GM12878 (cell line): ENCODE data around the gene RWDD4. TPM values are rescaled to one million over a fixed set of nuclear protein-coding genes. Genes with fewer than 3 reads are reported as not detected.

Experiments
- ATAC-seq: fragments of 200-7000 bp; cut with Tn5 transposase; 3 replicates; pipeline ENCODE4 v1.9.1; 2020; ENCODE audit warnings: mild to moderate bottlenecking, moderate library complexity
- BruUV-seq: library from RNA; stranded (reverse); fragments of 400-500 nt; replicated peaks from 2 replicates; lab custom pipeline; 2021; lab: Mats Ljungman, UMichigan
- CTCF ChIA-PET: fragments of 300-600 bp; sonication (Branson Sonifier 250); formaldehyde crosslinking; extraction: SDS; loops from one replicate; lab custom pipeline; 2021; ENCODE audit warnings: inconsistent platforms; lab: Yijun Ruan, JAX
- POLR2A ChIA-PET: fragments of 350-600 bp; formaldehyde crosslinking; extraction: SDS; loops from one replicate; lab custom pipeline; 2021; ENCODE audit warnings: inconsistent platforms; lab: Charles Lee
- RAD21 ChIA-PET: fragments of 300-600 bp; sonication (Branson Sonifier 250); formaldehyde crosslinking; loops from one replicate; lab custom pipeline; 2023; ENCODE audit warnings: antibody characterized with exemption; ENCODE audit not compliant: unreplicated experiment; lab: Charles Lee
- SMC1A ChIA-PET: fragments of 300-600 bp; sonication (Branson Sonifier 250); formaldehyde crosslinking; loops from one replicate; lab custom pipeline; 2023; ENCODE audit not compliant: unreplicated experiment, uncharacterized antibody; lab: Charles Lee
- DNase-seq: peaks from one replicate; pipeline ENCODE4 v3.0.0-alpha.2; 2011; ENCODE audit warnings: low read depth, low spot score
- FAIRE-seq: peaks from 3 replicates; lab custom pipeline; 2011; peaks lifted over from hg19 to GRCh38; lab: Jason Lieb, UNC
- H2AFZ ChIP-seq: 2 replicates; pipeline ENCODE4 v1.6.0; 2011; ENCODE audit warnings: low read depth, low read length, control low read depth; ENCODE audit not compliant: control insufficient read depth
- H3K27ac ChIP-seq: 2 replicates; pipeline ENCODE4 v1.5.1; 2011; ENCODE audit warnings: control low read depth; ENCODE audit not compliant: control insufficient read depth, insufficient read depth
- H3K27me3 ChIP-seq, 2 experiments: replicated peaks in 1 of 2; 2 replicates each; pipeline versions ENCODE4 v1.6.0 to v1.6.1; 2011; ENCODE audit warnings: low read length in 1 of 2; ENCODE audit not compliant: control insufficient read depth in 2 of 2, insufficient read depth in 2 of 2
- H3K36me3 ChIP-seq, 2 experiments: 2 replicates each; pipeline ENCODE4 v1.5.1; 2011; ENCODE audit warnings: low read length in 1 of 2; ENCODE audit not compliant: control insufficient read depth in 2 of 2, insufficient read depth in 2 of 2
- H3K4me1 ChIP-seq: 2 replicates; pipeline ENCODE4 v1.6.1; 2011; ENCODE audit warnings: mild to moderate bottlenecking, low read length, moderate library complexity, mixed read lengths; ENCODE audit not compliant: control insufficient read depth, insufficient read depth
- H3K4me2 ChIP-seq: 2 replicates; pipeline ENCODE4 v1.6.0; 2011; ENCODE audit warnings: control low read depth; ENCODE audit not compliant: control insufficient read depth, insufficient read depth
- H3K4me3 ChIP-seq: fragments of 200-600 bp; sonication (generic); 2 replicates; pipeline ENCODE4 v1.5.1; 2016
- H3K79me2 ChIP-seq: 2 replicates; pipeline ENCODE4 v1.6.0; 2011; ENCODE audit warnings: low read length; ENCODE audit not compliant: control insufficient read depth, insufficient read depth
- H3K9ac ChIP-seq: 2 replicates; pipeline ENCODE4 v1.8.0; 2011; ENCODE audit warnings: low read length, control low read depth, mixed read lengths; ENCODE audit not compliant: control insufficient read depth, insufficient read depth
- H3K9me3 ChIP-seq: replicated peaks from 3 replicates; pipeline ENCODE4 v1.5.1; 2011; ENCODE audit warnings: mild to moderate bottlenecking, low read length; ENCODE audit not compliant: control insufficient read depth, insufficient read depth
- H4K20me1 ChIP-seq: 2 replicates; pipeline ENCODE4 v1.6.0; 2011; ENCODE audit not compliant: control insufficient read depth, insufficient read depth
- E2F8 ChIP-seq: fragments of 450-650 bp; IDR thresholded peaks from 2 replicates; pipeline ENCODE4 v1.6.1; 2018; ENCODE audit warnings: mild to moderate bottlenecking, low read depth, moderate library complexity; ENCODE audit not compliant: partially characterized antibody
- HDGF ChIP-seq: fragments of 450-650 bp; IDR thresholded peaks from 2 replicates; pipeline ENCODE4 v1.6.1; 2016; ENCODE audit warnings: antibody characterized with exemption
- KLF5 ChIP-seq: fragments of 450-650 bp; IDR thresholded peaks from 2 replicates; pipeline ENCODE4 v1.6.1; 2014; ENCODE audit warnings: mild to moderate bottlenecking; ENCODE audit not compliant: partially characterized antibody
- NRF1 ChIP-seq: conservative IDR thresholded peaks from 2 replicates; pipeline ENCODE4 v1.6.1; 2011; ENCODE audit warnings: mild to moderate bottlenecking, low read depth, low read length, improper control_type of control experiment
- PAX8 ChIP-seq: fragments of 450-650 bp; IDR thresholded peaks from 2 replicates; pipeline ENCODE4 v1.6.1; 2017; ENCODE audit warnings: mild to moderate bottlenecking, moderate library complexity
- POLR2AphosphoS2 ChIP-seq: IDR thresholded peaks from 2 replicates; pipeline ENCODE4 v1.6.1; 2011; ENCODE audit warnings: low read depth, mild to moderate bottlenecking, low read length, improper control_type of control experiment, moderate library complexity
- RAD21 ChIP-seq: IDR thresholded peaks from 2 replicates; pipeline ENCODE4 v1.6.1; 2011; ENCODE audit warnings: mild to moderate bottlenecking, low read depth, low read length, moderate library complexity; ENCODE audit not compliant: insufficient read depth
- TAF1 ChIP-seq: IDR thresholded peaks from 2 replicates; pipeline ENCODE4 v1.6.1; 2011; ENCODE audit warnings: mild to moderate bottlenecking, low read depth, low read length, borderline replicate concordance
- TCF3 ChIP-seq: IDR thresholded peaks from 2 replicates; pipeline ENCODE4 v1.6.1; 2012; ENCODE audit warnings: low read depth, mild to moderate bottlenecking, low read length, borderline replicate concordance; ENCODE audit not compliant: insufficient read depth
- YBX1 ChIP-seq: fragments of 450-650 bp; IDR thresholded peaks from 2 replicates; pipeline ENCODE4 v1.6.1; 2016; ENCODE audit warnings: antibody characterized with exemption
- ZBTB33 ChIP-seq: fragments of 450-650 bp; IDR thresholded peaks from 2 replicates; pipeline ENCODE4 v1.6.1; 2017; ENCODE audit warnings: mild to moderate bottlenecking
- ZNF207 ChIP-seq: fragments of 450-650 bp; IDR thresholded peaks from 2 replicates; pipeline ENCODE4 v1.6.1; 2014; ENCODE audit warnings: antibody characterized with exemption, mild to moderate bottlenecking, borderline replicate concordance
- WGBS: methylation state at CpG from one replicate; pipeline ENCODE4 v1.1.6; 2016; ENCODE audit warnings: low lambda C conversion rate; ENCODE audit not compliant: insufficient replicate concordance, insufficient coverage; ENCODE audit errors: missing lambda C conversion rate; 5-methylcytosine and 5-hydroxymethylcytosine counted together
- in situ Hi-C: fragments of 300-500 bp; cut with MboI; formaldehyde crosslinking; loops from 9 replicates; pipeline ENCODE4 v1.14.3; 2018; ENCODE audit warnings: mixed read lengths
- intact Hi-C: fragments of 100-400 bp; cut with micrococcal nuclease; formaldehyde crosslinking; loops from one replicate; pipeline ENCODE4 v1.14.2; 2022; ENCODE audit not compliant: unreplicated experiment
- polyA plus RNA-seq, 11 experiments: library from polyadenylated mRNA; depleted of rRNA in 4 of 11; unstranded in 6 of 11; stranded (reverse) in 5 of 11; fragments of >200 nt; fragmentation: Nextera tagmentation in 4 of 11; fragmentation: Illumina TruSeq in 1 of 11; extraction: Ambion mirVana in 4 of 11; extraction: Trizol in 1 of 11; gene quantifications; 1 replicate in 1 of 11; 2 replicates in 10 of 11; pipeline versions ENCODE4 v1.2.1 to v1.2.3, GENCODE V29; 2011 to 2016; ENCODE audit warnings: inconsistent platforms in 2 of 11, missing spikeins in 2 of 11, low read depth in 1 of 11
- total RNA-seq, 4 experiments: library from RNA; depleted of rRNA in 3 of 4; stranded (reverse); fragments of >200 nt in 3 of 4; fragmentation: Illumina TruSeq in 1 of 4; extraction: Trizol in 1 of 4; gene quantifications; 2 replicates each; pipeline versions ENCODE4 v1.2.1 to v1.2.3, GENCODE V29; 2013 to 2021

RWDD4 gene
- total and polyA plus RNA-seq, 10 of the 15 experiments (the other 5 are each of a cell fraction or from before 2014, with no cell fraction given) = 11.2 to 37.8 (median 19.9) TPM

GRCh38 chr4:183666088-183666487 is 7.1 kb upstream of the RWDD4 start:
- Histone ChIP-seq H2AFZ (no peak overlapping the region), H3K36me3 (peaks cover 4 to 20% of the 10 kb centered on the region in 2 experiments), H3K4me3 (no peak overlapping the region), H3K9ac (no peak overlapping the region), H3K27me3 (no peaks in the 10 kb centered on the region), H3K27ac (no peak overlapping the region), H3K9me3 (no peaks in the 10 kb centered on the region), H3K4me1 (no peaks in the 10 kb centered on the region), H4K20me1 (no peaks in the 10 kb centered on the region), H3K4me2 (no peak overlapping the region), H3K79me2 (peaks cover 5% of the 10 kb centered on the region)
- ATAC-seq (no peak), FAIRE-seq (no peak), DNase-seq (no peak)
- no TSS peak for BruUV-seq
- in situ Hi-C loops = no loop called here
- ChIA-PET CTCF (interaction anchor here (0.9 to 1.2 kb wide), 3 partner anchors 11 to 193 kb away, joined by 3 to 5 read pairs (median 3); no protein-coding TSS in a partner anchor), SMC1A (interaction anchor here (0.6 to 0.7 kb wide), 2 partner anchors 49 to 983 kb away, joined by 4 read pairs; no protein-coding TSS in a partner anchor), POLR2A (no interaction called here), RAD21 (no interaction called here)
- 100% methylated on average over 1 of the region's 1 CpG for WGBS
- intact Hi-C loops = no loop called here
- no peak for TF ChIP-seq RAD21
- no peak for TF ChIP-seq YBX1
- TF ChIP-seq E2F8 = no peak
- no peak for TF ChIP-seq HDGF
- no peak for TF ChIP-seq TAF1
- no peak for TF ChIP-seq PAX8
- no peak for TF ChIP-seq ZBTB33
- TF ChIP-seq ZNF207 = no peak
- no peak for TF ChIP-seq KLF5
- no peak for TF ChIP-seq NRF1
- no peak for TF ChIP-seq POLR2AphosphoS2
- TF ChIP-seq TCF3 = no peak
